HT-29 (cell line): ENCODE results near the gene PPDPF. TPM values are rescaled to one million over a fixed set of nuclear protein-coding genes. Genes with fewer than 3 reads are reported as not detected.

Source experiments
- DNase-seq: peaks from one replicate; pipeline ENCODE4 v3.0.0-alpha.2; 2015; ENCODE audit warnings: low spot score
- total RNA-seq: library from RNA; depleted of rRNA; stranded (reverse); fragments of >200 nt; shearing (Covaris generic); gene quantifications from 2 replicates; pipeline ENCODE4 v1.2.3, GENCODE V29; 2014

The PPDPF gene
- total RNA-seq, 1 experiment from 2014 or later: 468 TPM

GRCh38 chr20:63487116-63487764, 33.3 kb upstream of the PPDPF start:
- no peak for DNase-seq

DNA sequence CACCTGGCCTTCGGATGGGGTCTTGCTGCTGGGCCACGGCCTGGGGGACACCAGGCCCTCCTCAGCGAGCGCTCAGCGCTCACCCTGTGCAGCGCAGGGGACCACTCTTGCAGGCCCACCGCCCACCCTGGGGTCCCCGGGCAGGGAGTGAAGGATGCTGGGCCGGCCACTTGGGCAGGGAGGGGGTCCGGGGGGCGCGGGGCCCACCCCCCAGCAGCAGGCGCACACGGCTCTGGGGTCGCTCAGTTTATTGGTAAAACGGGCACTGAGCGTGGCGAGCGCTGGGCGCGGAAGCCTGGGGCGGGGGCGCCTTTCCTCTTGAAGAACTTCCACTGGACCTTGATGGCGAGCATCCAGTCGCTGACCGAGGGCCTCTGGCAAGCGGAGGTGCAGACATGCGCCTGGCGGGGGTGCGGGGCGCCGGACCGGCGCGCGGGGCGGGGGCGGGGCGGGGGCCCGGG, 32.8 kb upstream of the PPDPF start:
- no peak for DNase-seq

DNA sequence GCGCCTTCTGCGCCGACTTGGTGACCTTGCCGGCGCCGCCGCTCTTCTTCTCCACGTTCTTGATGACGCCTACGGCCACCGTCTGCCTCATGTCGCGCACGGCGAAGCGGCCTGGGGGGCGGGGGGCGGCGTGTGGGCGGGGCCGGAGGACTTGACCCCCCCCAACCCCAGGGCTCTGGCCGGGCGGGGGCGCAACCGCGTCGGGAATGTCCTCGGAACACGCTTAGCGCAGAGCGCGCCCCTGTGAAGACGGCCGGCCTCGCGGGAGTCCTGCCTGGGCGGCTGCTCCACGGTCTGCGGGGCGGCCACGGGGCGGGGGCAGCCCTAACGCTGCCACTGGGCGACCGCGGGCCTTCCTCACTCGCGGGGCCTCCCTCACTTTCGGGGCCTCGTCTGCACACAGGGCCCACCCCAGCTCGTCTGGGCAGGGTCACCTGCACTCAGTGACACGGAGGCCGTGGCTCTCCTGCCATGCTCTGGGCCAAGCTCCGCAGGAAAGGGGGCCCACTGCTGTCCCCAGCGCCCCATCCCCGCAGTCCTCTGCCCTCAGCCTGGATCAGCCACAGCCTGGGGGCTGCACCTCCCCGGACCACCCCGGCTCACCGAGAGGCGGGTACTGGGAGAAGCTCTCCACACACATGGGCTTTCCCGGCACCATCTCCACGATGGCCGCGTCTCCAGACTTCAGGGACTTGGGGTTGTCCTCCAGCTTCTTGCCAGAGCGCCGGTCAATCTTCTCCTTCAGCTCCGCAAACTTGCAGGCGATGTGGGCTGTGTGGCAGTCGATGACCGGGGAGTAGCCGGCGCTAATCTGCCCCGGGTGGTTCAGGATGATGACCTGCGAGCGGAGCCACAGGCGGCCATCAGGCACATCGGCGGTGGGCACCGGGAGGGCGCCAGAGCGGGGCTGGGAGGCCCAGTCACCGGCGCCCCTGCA, 32.0 kb upstream of the PPDPF start:
- no peak for DNase-seq

GRCh38 chr20:63490416-63490815, 30.1 kb upstream of the PPDPF start:
- no peak for DNase-seq

DNA sequence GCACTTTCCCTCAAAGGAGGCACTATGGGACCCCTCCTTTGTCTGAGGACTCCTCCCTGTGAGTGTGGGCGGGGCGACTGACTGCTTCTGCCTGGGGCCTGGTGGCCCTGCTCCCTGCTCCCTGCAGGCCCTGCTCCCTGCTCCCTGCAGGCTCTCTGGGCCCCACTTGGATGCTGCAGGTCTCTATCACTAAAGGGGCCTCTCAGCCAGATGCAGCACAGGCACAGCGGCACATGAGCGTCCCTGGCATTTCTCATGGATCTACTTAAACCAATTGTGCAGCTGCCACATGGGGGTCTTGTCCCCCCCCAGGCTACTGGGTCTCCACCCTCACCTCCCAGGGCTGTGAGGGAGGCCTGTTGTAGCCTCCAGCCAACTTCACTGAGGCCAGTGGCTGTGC, 29.5 kb upstream of the PPDPF start:
- DNase-seq: no peak

DNA sequence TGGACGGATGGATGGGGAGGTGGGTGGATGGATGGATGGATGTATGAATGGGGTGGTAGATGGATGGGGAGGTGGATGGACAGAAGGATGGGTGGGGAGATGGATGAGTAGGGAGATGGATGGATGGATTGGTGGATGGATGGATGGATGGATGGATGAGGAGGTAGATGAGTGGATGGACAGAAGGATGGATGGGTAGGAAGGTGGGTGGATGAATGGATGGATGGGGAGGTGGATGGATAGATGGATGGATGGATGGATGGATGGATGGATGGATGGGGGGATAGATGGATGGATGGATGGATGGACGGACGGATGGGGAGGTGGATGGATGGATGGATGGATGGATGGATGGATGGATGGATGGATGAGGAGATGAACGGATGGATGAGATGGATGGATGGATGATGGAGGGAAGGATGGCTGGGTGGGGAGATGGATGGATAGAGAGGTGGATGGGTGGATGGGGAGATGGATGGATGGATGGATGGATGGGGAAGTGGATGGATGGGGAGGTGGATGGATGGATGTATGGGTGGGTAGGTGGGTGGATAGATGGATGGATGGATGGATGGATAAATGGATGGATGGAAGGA, 28.8 kb upstream of the PPDPF start:
- DNase-seq: no peak

- DNase-seq: no peak
Measured at GRCh38 chr20:63492518-63492917, 28.0 kb upstream of the PPDPF start.

DNA sequence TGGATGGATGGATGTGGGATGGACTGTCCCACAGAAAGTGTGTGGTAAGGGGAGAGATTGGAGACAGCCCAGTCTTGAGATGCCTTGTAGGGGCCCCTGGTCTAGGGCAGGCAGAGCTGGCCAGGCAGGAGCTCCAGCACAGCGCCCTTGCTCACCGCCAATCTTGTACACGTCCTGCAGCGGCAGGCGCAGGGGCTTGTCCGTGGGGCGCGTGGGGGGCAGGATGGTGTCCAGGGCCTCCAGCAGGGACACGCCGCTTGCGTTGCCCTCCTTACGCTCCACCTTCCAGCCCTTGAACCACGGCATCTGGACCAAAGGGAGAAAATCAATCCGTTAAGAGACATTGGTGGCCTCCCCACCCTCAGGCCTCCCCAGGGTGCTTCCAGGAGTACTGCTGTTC, 27.6 kb upstream of the PPDPF start:
- no peak for DNase-seq

DNA sequence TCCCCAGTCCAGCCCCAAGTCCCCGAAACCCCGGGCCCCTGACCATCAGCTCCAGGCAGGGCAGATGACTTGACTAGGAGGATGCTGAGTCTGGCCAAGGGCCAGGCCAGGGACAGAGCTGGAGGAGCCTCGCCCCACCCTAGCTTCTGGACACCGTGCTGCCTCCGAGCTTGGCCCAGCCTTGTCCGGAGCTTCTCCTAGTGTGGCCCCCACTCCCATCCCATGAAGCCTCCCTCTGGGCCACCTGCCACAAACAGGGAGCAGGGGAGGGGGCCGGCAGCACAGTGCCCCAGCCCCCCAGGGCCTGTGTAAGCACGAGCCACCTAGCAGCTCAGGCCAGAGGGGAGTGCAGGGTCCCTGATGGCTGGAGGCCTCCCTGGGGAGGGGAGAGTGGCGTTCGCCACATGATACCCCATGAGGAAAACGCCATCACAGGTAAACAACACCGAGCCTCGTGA, 27.0 kb upstream of the PPDPF start:
- no peak for DNase-seq

DNA sequence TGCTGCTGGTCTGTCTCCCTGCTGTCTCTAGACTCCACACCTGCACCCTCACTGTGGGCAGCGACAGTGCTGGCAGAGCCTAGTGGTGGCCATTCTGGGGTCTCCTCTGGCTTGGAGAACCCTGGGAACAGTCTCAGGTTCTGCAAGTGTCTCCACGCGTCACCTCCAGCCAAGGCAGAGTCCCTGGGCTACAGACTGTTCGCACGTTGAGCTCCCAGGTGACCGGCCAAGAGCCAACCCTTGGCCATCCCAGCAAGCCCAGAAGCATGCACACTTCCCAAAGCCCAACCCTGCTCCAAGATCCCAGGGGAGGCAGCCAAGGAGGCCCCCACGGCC, 26.5 kb upstream of the PPDPF start:
- DNase-seq: no peak

DNA sequence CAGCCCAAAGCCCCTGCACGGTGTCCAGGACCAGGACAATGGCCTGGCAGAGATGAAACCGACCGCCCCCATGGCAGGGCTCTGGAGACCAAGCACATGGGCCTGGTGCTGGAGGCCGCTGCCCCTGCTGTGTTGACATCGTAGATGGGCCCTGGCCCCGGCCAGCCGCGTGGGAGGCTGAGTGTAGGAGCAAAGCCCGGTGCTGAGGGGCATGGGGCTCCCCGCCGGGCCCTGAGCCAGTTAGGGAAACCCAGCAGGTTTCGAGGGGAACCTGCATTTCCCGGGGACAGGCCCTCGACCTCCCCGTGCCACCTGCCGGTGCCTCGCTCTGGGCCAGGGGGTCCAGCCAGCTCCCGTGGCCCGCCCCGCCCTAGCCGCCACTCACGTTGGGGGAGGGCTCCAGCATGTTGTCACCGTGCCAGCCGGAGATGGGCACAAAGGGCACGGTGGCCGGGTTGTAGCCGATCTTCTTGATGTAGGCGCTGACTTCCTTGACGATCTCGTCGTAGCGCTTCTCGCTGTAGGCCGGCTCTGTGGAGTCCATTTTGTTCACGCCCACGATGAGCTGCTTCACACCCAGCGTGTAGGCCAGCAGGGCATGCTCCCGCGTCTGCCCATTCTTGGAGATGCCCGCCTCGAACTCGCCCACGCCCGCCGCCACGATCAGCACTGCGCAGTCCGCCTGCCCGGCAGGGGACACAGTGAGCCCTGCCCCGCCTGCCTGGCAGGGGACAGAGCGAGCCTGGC, 26.0 kb upstream of the PPDPF start:
- DNase-seq: no peak

GRCh38 chr20:63495167-63495720, 25.3 kb upstream of the PPDPF start:
- no peak for DNase-seq

DNA sequence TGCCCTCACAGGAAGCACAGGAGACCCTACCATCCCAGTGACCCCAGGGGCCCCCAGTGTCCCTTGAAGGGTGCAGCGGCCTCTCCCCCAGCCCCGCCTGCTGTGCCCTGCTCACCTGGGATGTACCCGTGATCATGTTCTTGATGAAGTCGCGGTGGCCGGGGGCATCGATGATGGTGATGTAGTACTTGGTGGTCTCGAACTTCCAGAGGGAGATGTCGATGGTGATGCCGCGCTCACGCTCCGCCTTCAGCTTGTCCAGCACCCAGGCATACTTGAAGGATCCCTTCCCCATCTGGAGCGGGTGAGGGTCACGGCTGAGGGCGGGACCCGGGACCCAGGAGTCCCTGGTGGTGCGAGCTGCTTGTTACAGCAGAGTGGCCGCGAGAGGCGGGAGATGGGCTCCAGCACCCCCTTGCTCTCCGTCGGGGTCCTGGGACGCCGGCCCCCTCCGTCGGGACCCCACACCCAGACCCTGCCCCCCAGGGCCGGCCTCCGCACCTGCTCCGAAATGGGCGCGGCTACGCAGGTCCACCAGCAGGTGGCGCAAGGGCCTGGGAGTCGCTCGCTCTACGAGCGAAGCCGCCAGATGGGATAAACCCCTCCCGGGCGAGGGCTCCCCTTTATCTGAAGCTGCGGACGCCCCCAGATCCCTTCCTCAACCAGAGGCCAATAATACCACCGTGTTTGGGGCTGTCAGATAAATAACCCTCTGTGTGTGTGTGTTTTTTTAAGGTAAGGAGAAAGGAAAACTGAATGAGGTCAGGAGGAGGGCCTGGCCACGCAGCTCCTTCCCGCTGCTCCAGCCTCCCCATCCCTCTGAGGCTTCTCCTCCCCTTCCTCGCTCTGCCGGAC, 24.6 kb upstream of the PPDPF start:
- DNase-seq: peak; percentile 83

- no peak for DNase-seq
Measured at GRCh38 chr20:63496596-63497120, 23.9 kb upstream of the PPDPF start.

GRCh38 chr20:63497138-63497945, 23.2 kb upstream of the PPDPF start:
- no peak for DNase-seq

GRCh38 chr20:63497946-63498935, 22.3 kb upstream of the PPDPF start:
- no peak for DNase-seq

DNA sequence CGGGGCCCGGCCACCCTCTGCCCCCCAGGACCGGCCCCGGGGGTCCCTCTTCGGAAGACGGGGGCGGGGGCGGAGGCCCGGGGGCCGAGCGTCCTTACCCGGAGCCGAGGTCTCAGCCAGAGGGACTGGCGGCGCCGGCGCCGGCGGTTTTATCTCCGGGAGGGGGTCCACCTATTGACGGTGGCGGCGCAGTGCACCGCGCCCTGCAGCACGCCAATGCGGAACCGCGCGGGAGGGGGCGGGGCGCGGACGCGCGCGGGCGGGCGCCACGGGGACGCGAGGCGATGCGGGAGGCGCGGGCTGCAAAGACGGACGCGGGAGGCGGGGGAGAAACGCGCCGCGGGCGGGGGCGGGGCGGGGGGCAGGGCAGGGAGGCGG, 21.6 kb upstream of the PPDPF start, which contains the start of gene EEF1A2:
TSS of gene EEF1A2 (minus strand) at position 124 of the 378 bp plus-strand sequence. CDS start 1,320 bp downstream, outside the sequence.
- DNase-seq: no peak
